ENCODE measurements around the gene SLC35A3. TPM values are rescaled to one million over a fixed set of nuclear protein-coding genes. Genes with fewer than 3 reads are reported as not detected.
"Not testable (repeated sequence)": the region's sequence is repeated elsewhere in the genome, so short reads cannot be mapped to it uniquely, and the experiment has no call there.

The SLC35A3 gene
- total and polyA plus RNA-seq, 8 donors, result 5.7 to 206 (median 57.0) TPM

- H3K9me3 ChIP-seq, result no peaks in the 10 kb centered on the region
- TF ChIP-seq EP300 (IDR thresholded peaks at IDR 0.05) (no peak), POLR2A (IDR thresholded peaks at IDR 0.05) (no peak), POLR2AphosphoS5 (IDR thresholded peaks at IDR 0.05) (no peak)
- TF ChIP-seq, protein P1, sequence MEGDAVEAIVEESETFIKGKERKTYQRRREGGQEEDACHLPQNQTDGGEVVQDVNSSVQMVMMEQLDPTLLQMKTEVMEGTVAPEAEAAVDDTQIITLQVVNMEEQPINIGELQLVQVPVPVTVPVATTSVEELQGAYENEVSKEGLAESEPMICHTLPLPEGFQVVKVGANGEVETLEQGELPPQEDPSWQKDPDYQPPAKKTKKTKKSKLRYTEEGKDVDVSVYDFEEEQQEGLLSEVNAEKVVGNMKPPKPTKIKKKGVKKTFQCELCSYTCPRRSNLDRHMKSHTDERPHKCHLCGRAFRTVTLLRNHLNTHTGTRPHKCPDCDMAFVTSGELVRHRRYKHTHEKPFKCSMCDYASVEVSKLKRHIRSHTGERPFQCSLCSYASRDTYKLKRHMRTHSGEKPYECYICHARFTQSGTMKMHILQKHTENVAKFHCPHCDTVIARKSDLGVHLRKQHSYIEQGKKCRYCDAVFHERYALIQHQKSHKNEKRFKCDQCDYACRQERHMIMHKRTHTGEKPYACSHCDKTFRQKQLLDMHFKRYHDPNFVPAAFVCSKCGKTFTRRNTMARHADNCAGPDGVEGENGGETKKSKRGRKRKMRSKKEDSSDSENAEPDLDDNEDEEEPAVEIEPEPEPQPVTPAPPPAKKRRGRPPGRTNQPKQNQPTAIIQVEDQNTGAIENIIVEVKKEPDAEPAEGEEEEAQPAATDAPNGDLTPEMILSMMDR (IDR thresholded peaks at IDR 0.05), result no peak
- WGBS, 5 donors, result 80 to 95% (median 89%) methylated on average over 1 of the region's 1 CpG
- no peak overlapping the region for H3K27ac ChIP-seq
- H3K4me3 ChIP-seq, result no peak overlapping the region
- H3K27me3 ChIP-seq, result no peaks in the 10 kb centered on the region
- no peaks in the 10 kb centered on the region for H3K4me1 ChIP-seq
- H3K36me3 ChIP-seq, result no peaks in the 10 kb centered on the region
- intact Hi-C loops (cut with DNase I; ENCODE audit: low total_unique reads), result no loop called here
- no peak for DNase-seq
Measured at GRCh38 chr1:99952522-99952921, 17.3 kb upstream of the SLC35A3 start.

- no peak for DNase-seq
- TF ChIP-seq, protein P1 (IDR thresholded peaks at IDR 0.05), result no peak
- TF ChIP-seq POLR2AphosphoS5 (IDR thresholded peaks at IDR 0.05) (no peak), EP300 (IDR thresholded peaks at IDR 0.05) (no peak), POLR2A (IDR thresholded peaks at IDR 0.05) (no peak)
- H3K27ac ChIP-seq, result no peak overlapping the region
- H3K4me1 ChIP-seq, result no peaks in the 10 kb centered on the region
- intact Hi-C loops (cut with DNase I; ENCODE audit: low total_unique reads), result no loop called here
- no peaks in the 10 kb centered on the region for H3K27me3 ChIP-seq
- H3K9me3 ChIP-seq, result no peaks in the 10 kb centered on the region
- no peaks in the 10 kb centered on the region for H3K36me3 ChIP-seq
- 71 to 79% (median 76%) methylated on average over 3 of the region's 3 CpGs for WGBS, 5 donors
- no peak overlapping the region for H3K4me3 ChIP-seq
Measured at GRCh38 chr1:99955375-99955774, 14.4 kb upstream of the SLC35A3 start.

GRCh38 chr1:99956755-99957154 is 13.0 kb upstream of the SLC35A3 start:
- no peak overlapping the region for H3K27ac ChIP-seq
- WGBS, 5 donors, result 38 to 50% (median 41%) methylated on average over 2 of the region's 2 CpGs
- intact Hi-C loops (cut with DNase I; ENCODE audit: low total_unique reads), result no loop called here
- no peaks in the 10 kb centered on the region for H3K4me1 ChIP-seq
- no peak overlapping the region for H3K4me3 ChIP-seq
- TF ChIP-seq POLR2A (IDR thresholded peaks at IDR 0.05) (no peak), EP300 (IDR thresholded peaks at IDR 0.05) (no peak), POLR2AphosphoS5 (IDR thresholded peaks at IDR 0.05) (no peak)
- TF ChIP-seq, protein P1 (IDR thresholded peaks at IDR 0.05), result no peak
- H3K36me3 ChIP-seq, result no peaks in the 10 kb centered on the region
- no peaks in the 10 kb centered on the region for H3K9me3 ChIP-seq
- H3K27me3 ChIP-seq, result no peaks in the 10 kb centered on the region
- DNase-seq, result peak in 1 of 2 donors; percentile 7

- Histone ChIP-seq H3K36me3 (no peaks in the 10 kb centered on the region), H3K4me1 (no peaks in the 10 kb centered on the region), H3K4me3 (no peak overlapping the region), H3K9me3 (no peaks in the 10 kb centered on the region), H3K27ac (no peak overlapping the region), H3K27me3 (no peaks in the 10 kb centered on the region)
- intact Hi-C loops (cut with DNase I; ENCODE audit: low total_unique reads), result no loop called here
- 90 to 100% (median 92%) methylated on average over 1 of the region's 1 CpG for WGBS, 5 donors
- no peak for TF ChIP-seq EP300 (IDR thresholded peaks at IDR 0.05)
- TF ChIP-seq POLR2AphosphoS5 (IDR thresholded peaks at IDR 0.05), result no peak
- TF ChIP-seq, protein P1 (IDR thresholded peaks at IDR 0.05), result no peak
- TF ChIP-seq POLR2A (IDR thresholded peaks at IDR 0.05), result no peak
- DNase-seq, result no peak
Measured at GRCh38 chr1:99957818-99958217, 12.0 kb upstream of the SLC35A3 start.

DNA sequence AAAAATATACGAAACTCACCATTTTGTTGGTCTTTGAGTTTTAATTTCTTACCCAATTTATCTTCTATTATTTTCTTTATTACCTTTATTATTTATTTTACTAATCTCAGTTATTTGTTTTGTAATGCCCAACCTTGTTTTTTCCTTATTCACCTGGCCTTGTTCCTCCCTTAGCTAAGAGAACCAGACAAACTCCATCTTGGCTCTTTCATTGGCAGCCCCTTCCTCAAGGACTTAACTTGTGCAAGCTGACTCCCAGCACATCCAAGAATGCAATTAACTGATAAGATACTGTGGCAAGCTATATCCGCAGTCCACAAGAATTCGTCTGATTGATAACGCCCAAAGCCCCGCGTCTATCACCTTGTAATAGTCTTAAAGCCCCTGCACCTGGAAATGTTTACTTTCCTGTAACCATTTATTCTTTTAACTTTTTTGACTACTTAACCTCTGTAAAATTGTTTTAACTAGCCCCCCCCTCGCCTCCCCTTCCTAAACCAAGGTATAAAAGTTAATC is 10.5 kb upstream of the SLC35A3 start:
- not testable (repeated sequence) for H3K36me3 ChIP-seq

DNA sequence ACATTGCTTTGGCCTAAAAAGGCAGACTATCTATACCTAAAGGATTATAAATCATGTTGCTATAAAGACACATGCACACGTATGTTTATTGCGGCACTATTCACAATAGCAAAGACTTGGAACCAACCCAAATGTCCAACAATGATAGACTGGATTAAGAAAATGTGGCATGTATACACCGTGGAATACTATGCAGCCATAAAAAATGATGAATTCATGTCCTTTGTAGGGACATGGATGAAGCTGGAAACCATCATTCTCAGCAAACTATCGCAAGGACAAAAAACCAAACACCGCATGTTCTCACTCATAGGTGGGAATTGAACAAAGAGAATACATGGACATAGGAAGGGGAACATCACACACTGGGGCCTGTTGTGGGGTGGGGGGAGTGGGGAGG is 9.5 kb upstream of the SLC35A3 start:
- H3K9me3 ChIP-seq; H3K27ac ChIP-seq; intact Hi-C loops (cut with DNase I; ENCODE audit: low total_unique reads); H3K4me1 ChIP-seq; DNase-seq; H3K27me3 ChIP-seq; H3K4me3 ChIP-seq; H3K36me3 ChIP-seq: not testable (repeated sequence)
- WGBS, 5 donors, result 89 to 98% (median 96%) methylated on average over 4 to 5 of the region's 5 CpGs

More for the DNA sequence above, 10.5 kb upstream of the SLC35A3 start:
- H3K9me3 ChIP-seq; DNase-seq; H3K4me1 ChIP-seq; intact Hi-C loops (cut with DNase I; ENCODE audit: low total_unique reads); H3K27ac ChIP-seq; H3K4me3 ChIP-seq; H3K27me3 ChIP-seq: not testable (repeated sequence)
- WGBS, 5 donors, result 22 to 52% (median 25%) methylated on average over 7 of the region's 7 CpGs

Data from stomach (tissue), 9 donors.